Naive B cell (primary cell): Measurements from ENCODE around the gene CDCA4. TPM values are rescaled to one million over a fixed set of nuclear protein-coding genes. Genes with fewer than 3 reads are reported as not detected.
"Not testable (repeated sequence)": the region's sequence is repeated elsewhere in the genome, so short reads cannot be mapped to it uniquely, and the experiment has no call there.

Experiments
- ATAC-seq, 2 donors: fragments of 150-1000 bp; cut with Tn5 transposase; 2 replicates each; pipeline ENCODE4 v1.10.0; 2021; ENCODE audit warnings: low read depth in 2 of 2, mild to moderate bottlenecking in 2 of 2, moderate library complexity in 2 of 2
- DNase-seq: peaks from one replicate; pipeline ENCODE4 v3.0.0; 2022
- H3K27ac Mint-ChIP-seq, 6 donors: one replicate each; pipeline ENCODE4 v1.8.0; 2020 to 2022; ENCODE audit warnings: mild to moderate bottlenecking in 6 of 6, mixed read lengths in 6 of 6, moderate library complexity in 5 of 6, inconsistent platforms in 2 of 6
- H3K27me3 Mint-ChIP-seq, 3 donors: one replicate each; pipeline ENCODE4 v1.8.0; 2021 to 2022; ENCODE audit warnings: mixed read lengths in 3 of 3, mild to moderate bottlenecking in 1 of 3
- H3K36me3 Mint-ChIP-seq, 2 donors: one replicate each; pipeline ENCODE4 v1.8.0; 2020 to 2022; ENCODE audit warnings: mixed read lengths in 2 of 2, inconsistent platforms in 1 of 2, mild to moderate bottlenecking in 1 of 2
- H3K4me1 Mint-ChIP-seq, 3 donors: one replicate each; pipeline ENCODE4 v1.8.0; 2020 to 2022; ENCODE audit warnings: mixed read lengths in 3 of 3, inconsistent platforms in 1 of 3, mild to moderate bottlenecking in 1 of 3, moderate library complexity in 1 of 3
- H3K4me3 Mint-ChIP-seq, 8 donors: one replicate each; pipeline ENCODE4 v1.8.0; 2020 to 2022; ENCODE audit warnings: mild to moderate bottlenecking in 8 of 8, mixed read lengths in 8 of 8, moderate library complexity in 8 of 8, inconsistent platforms in 2 of 8
- H3K9me3 Mint-ChIP-seq, 7 donors: one replicate each; pipeline ENCODE4 v1.8.0; 2020 to 2022; ENCODE audit warnings: mixed read lengths in 7 of 7, mild to moderate bottlenecking in 5 of 7, inconsistent platforms in 2 of 7, moderate library complexity in 1 of 7
- polyA plus RNA-seq, 6 donors: library from polyadenylated mRNA; unstranded; fragments of 300-500 nt; fragmentation: Illumina TruSeq; gene quantifications; one replicate each; pipeline ENCODE4 v1.2.3, GENCODE V29; 2021; ENCODE audit warnings: low read depth in 6 of 6

The CDCA4 gene
- polyA plus RNA-seq, 6 donors from 2014 or later = 4.6 to 11.9 (median 6.7) TPM

- not testable (repeated sequence) for H3K36me3 Mint-ChIP-seq, H3K27ac Mint-ChIP-seq, H3K9me3 Mint-ChIP-seq, H3K27me3 Mint-ChIP-seq, DNase-seq, ATAC-seq
- Mint-ChIP-seq H3K4me1 (peaks cover 4 to 12% (median 5%) of the 10 kb centered on the region in 3 donors), H3K4me3 (peak overlapping the region in 1 of 8 donors; percentile 65)
These were observed 14.7 kb upstream of the CDCA4 start for GRCh38 chr14:105035616-105036015.

GRCh38 chr14:105034315-105035039 is 13.6 kb upstream of the CDCA4 start:
- H3K4me3 Mint-ChIP-seq = peak overlapping the region in 7 of 8 donors; percentile 11 to 96 (median 91)
- peaks cover 4 to 12% (median 5%) of the 10 kb centered on the region in 3 donors for H3K4me1 Mint-ChIP-seq
- H3K9me3 Mint-ChIP-seq = no peaks in the 10 kb centered on the region
- no peak for DNase-seq
- H3K27me3 Mint-ChIP-seq = no peaks in the 10 kb centered on the region
- no peak for ATAC-seq
- peaks cover 0 to 7% of the 10 kb centered on the region in 2 donors for H3K36me3 Mint-ChIP-seq
- peak overlapping the region; percentile 40 to 93 (median 62) for H3K27ac Mint-ChIP-seq

- Mint-ChIP-seq H3K27ac (peak overlapping the region; percentile 22 to 93 (median 83)), H3K4me3 (peak overlapping the region; percentile 81 to 96 (median 92)), H3K4me1 (peaks cover 4 to 12% (median 5%) of the 10 kb centered on the region in 3 donors)
- not testable (repeated sequence) for ATAC-seq, H3K9me3 Mint-ChIP-seq, H3K36me3 Mint-ChIP-seq, DNase-seq, H3K27me3 Mint-ChIP-seq
These were observed 12.6 kb upstream of the CDCA4 start for GRCh38 chr14:105033412-105033900.

GRCh38 chr14:105032451-105032901 is 11.6 kb upstream of the CDCA4 start:
- not testable (repeated sequence) for H3K36me3 Mint-ChIP-seq, H3K27ac Mint-ChIP-seq, ATAC-seq, H3K9me3 Mint-ChIP-seq, H3K27me3 Mint-ChIP-seq, DNase-seq
- H3K4me1 Mint-ChIP-seq = peaks cover 4 to 14% (median 5%) of the 10 kb centered on the region in 3 donors
- H3K4me3 Mint-ChIP-seq = peak overlapping the region in 5 of 8 donors; percentile 90 to 96 (median 93)

GRCh38 chr14:105030836-105031396 is 10.0 kb upstream of the CDCA4 start:
- ATAC-seq (no peak), DNase-seq (no peak)
- Mint-ChIP-seq H3K4me1 (peaks cover 8 to 18% (median 10%) of the 10 kb centered on the region in 3 donors), H3K27ac (no peak overlapping the region), H3K4me3 (peak overlapping the region in 2 of 8 donors; percentile 47 to 49), H3K27me3 (no peaks in the 10 kb centered on the region), H3K36me3 (peaks cover 0 to 7% of the 10 kb centered on the region in 2 donors), H3K9me3 (peaks cover 0 to 4% (median 0%) of the 10 kb centered on the region in 7 donors)

GRCh38 chr14:105030194-105030593 is 9.3 kb upstream of the CDCA4 start:
- ATAC-seq (no peak), DNase-seq (no peak)
- H3K36me3 Mint-ChIP-seq = peaks cover 0 to 7% of the 10 kb centered on the region in 2 donors
- H3K27me3 Mint-ChIP-seq = no peaks in the 10 kb centered on the region
- H3K4me1 Mint-ChIP-seq = peaks cover 8 to 18% (median 10%) of the 10 kb centered on the region in 3 donors
- peak overlapping the region in 2 of 8 donors; percentile 6 to 49 for H3K4me3 Mint-ChIP-seq
- peaks cover 0 to 4% (median 0%) of the 10 kb centered on the region in 7 donors for H3K9me3 Mint-ChIP-seq
- no peak overlapping the region for H3K27ac Mint-ChIP-seq

GRCh38 chr14:105029402-105029801 is 8.5 kb upstream of the CDCA4 start:
- DNase-seq (no peak), ATAC-seq (no peak)
- H3K36me3 Mint-ChIP-seq = peaks cover 0 to 7% of the 10 kb centered on the region in 2 donors
- no peak overlapping the region for H3K27ac Mint-ChIP-seq
- no peaks in the 10 kb centered on the region for H3K27me3 Mint-ChIP-seq
- H3K4me1 Mint-ChIP-seq = peaks cover 8 to 18% (median 10%) of the 10 kb centered on the region in 3 donors
- H3K9me3 Mint-ChIP-seq = peaks cover 0 to 4% (median 0%) of the 10 kb centered on the region in 7 donors
- H3K4me3 Mint-ChIP-seq = peak overlapping the region in 1 of 8 donors; percentile 57

- ATAC-seq (no peak), DNase-seq (no peak)
- no peak overlapping the region for H3K27ac Mint-ChIP-seq
- H3K36me3 Mint-ChIP-seq = peaks cover 0 to 2% of the 10 kb centered on the region in 2 donors
- peaks cover 5 to 12% (median 5%) of the 10 kb centered on the region in 3 donors for H3K4me1 Mint-ChIP-seq
- H3K27me3 Mint-ChIP-seq = no peaks in the 10 kb centered on the region
- H3K4me3 Mint-ChIP-seq = no peak overlapping the region
- H3K9me3 Mint-ChIP-seq = peaks cover 0 to 4% (median 0%) of the 10 kb centered on the region in 7 donors
These were observed 7.5 kb upstream of the CDCA4 start for GRCh38 chr14:105028251-105028927.

- H3K4me1 Mint-ChIP-seq, H3K4me3 Mint-ChIP-seq, H3K27ac Mint-ChIP-seq: not testable (repeated sequence)
These were observed 6.8 kb upstream of the CDCA4 start for GRCh38 chr14:105027718-105028117.

GRCh38 chr14:105026802-105027563 is 6.1 kb upstream of the CDCA4 start:
- Mint-ChIP-seq H3K36me3 (no peaks in the 10 kb centered on the region), H3K27me3 (no peaks in the 10 kb centered on the region), H3K4me3 (peak overlapping the region in 1 of 8 donors; percentile 60), H3K4me1 (peaks cover 5 to 10% (median 6%) of the 10 kb centered on the region in 3 donors), H3K9me3 (peaks cover 0 to 4% (median 0%) of the 10 kb centered on the region in 7 donors), H3K27ac (peak overlapping the region in 1 of 6 donors; percentile 19)
- ATAC-seq (no peak), DNase-seq (no peak)

More at GRCh38 chr14:105027718-105028117, 6.8 kb upstream of the CDCA4 start:
- not testable (repeated sequence) for H3K36me3 Mint-ChIP-seq, ATAC-seq, DNase-seq, H3K27me3 Mint-ChIP-seq, H3K9me3 Mint-ChIP-seq

- no peak for DNase-seq
- no peaks in the 10 kb centered on the region for H3K27me3 Mint-ChIP-seq
- H3K27ac Mint-ChIP-seq = peak overlapping the region in 1 of 6 donors; percentile 19
- peaks cover 0 to 4% (median 0%) of the 10 kb centered on the region in 7 donors for H3K9me3 Mint-ChIP-seq
- H3K36me3 Mint-ChIP-seq = no peaks in the 10 kb centered on the region
- no peak for ATAC-seq
- peaks cover 10 to 17% (median 13%) of the 10 kb centered on the region in 3 donors for H3K4me1 Mint-ChIP-seq
- no peak overlapping the region for H3K4me3 Mint-ChIP-seq
These were observed 5.3 kb upstream of the CDCA4 start for GRCh38 chr14:105026033-105026785.

GRCh38 chr14:105025429-105025828 is 4.5 kb upstream of the CDCA4 start:
- H3K4me1 Mint-ChIP-seq = peaks cover 10 to 17% (median 13%) of the 10 kb centered on the region in 3 donors
- H3K27me3 Mint-ChIP-seq = no peaks in the 10 kb centered on the region
- H3K36me3 Mint-ChIP-seq = no peaks in the 10 kb centered on the region
- no peak for ATAC-seq
- H3K4me3 Mint-ChIP-seq = peak overlapping the region in 1 of 8 donors; percentile 27
- no peak overlapping the region for H3K27ac Mint-ChIP-seq
- DNase-seq = no peak
- H3K9me3 Mint-ChIP-seq = peaks cover 0 to 4% (median 0%) of the 10 kb centered on the region in 7 donors
